GM12878 (cell line): ENCODE data around the gene ISG20L2. TPM values are rescaled to one million over a fixed set of nuclear protein-coding genes. Genes with fewer than 3 reads are reported as not detected.
A peak's percentile ranks its signal among the peaks of the same experiment; 100 is the strongest.

ENCODE experiments used
- HDGF ChIP-seq: fragments of 450-650 bp; IDR thresholded peaks from 2 replicates; pipeline ENCODE4 v1.6.1; 2016; ENCODE audit warnings: antibody characterized with exemption
- KLF5 ChIP-seq: fragments of 450-650 bp; IDR thresholded peaks from 2 replicates; pipeline ENCODE4 v1.6.1; 2014; ENCODE audit warnings: mild to moderate bottlenecking; ENCODE audit not compliant: partially characterized antibody
- NFYB ChIP-seq: IDR thresholded peaks from 2 replicates; pipeline ENCODE4 v1.6.1; 2011; ENCODE audit warnings: low read depth, mild to moderate bottlenecking, low read length, improper control_type of control experiment, moderate library complexity; ENCODE audit not compliant: insufficient read depth
- PAX8 ChIP-seq: fragments of 450-650 bp; IDR thresholded peaks from 2 replicates; pipeline ENCODE4 v1.6.1; 2017; ENCODE audit warnings: mild to moderate bottlenecking, moderate library complexity
- POLR2A ChIP-seq: IDR thresholded peaks from 2 replicates; pipeline ENCODE4 v1.6.1; 2011; ENCODE audit warnings: low read depth, mild to moderate bottlenecking, low read length
- RAD51 ChIP-seq: fragments of 450-650 bp; IDR thresholded peaks from 2 replicates; pipeline ENCODE4 v1.6.1; 2016; ENCODE audit warnings: moderate library complexity, mild to moderate bottlenecking, inconsistent platforms
- ZBTB40 ChIP-seq: fragments of 450-650 bp; IDR thresholded peaks from 2 replicates; pipeline ENCODE4 v1.6.1; 2016; ENCODE audit warnings: mild to moderate bottlenecking, moderate library complexity, borderline replicate concordance
- ZNF384 ChIP-seq: IDR thresholded peaks from 2 replicates; pipeline ENCODE4 v1.6.1; 2012; ENCODE audit warnings: low read depth, mild to moderate bottlenecking, low read length, improper control_type of control experiment, borderline replicate concordance
- ZNF622 ChIP-seq: fragments of 450-650 bp; IDR thresholded peaks from 2 replicates; pipeline ENCODE4 v1.6.1; 2017; ENCODE audit warnings: mild to moderate bottlenecking, inconsistent platforms
- polyA plus RNA-seq, 11 experiments: library from polyadenylated mRNA; depleted of rRNA in 4 of 11; unstranded in 6 of 11; stranded (reverse) in 5 of 11; fragments of >200 nt; fragmentation: Nextera tagmentation in 4 of 11; fragmentation: Illumina TruSeq in 1 of 11; extraction: Ambion mirVana in 4 of 11; extraction: Trizol in 1 of 11; gene quantifications; 1 replicate in 1 of 11; 2 replicates in 10 of 11; pipeline versions ENCODE4 v1.2.1 to v1.2.3, GENCODE V29; 2011 to 2016; ENCODE audit warnings: inconsistent platforms in 2 of 11, missing spikeins in 2 of 11, low read depth in 1 of 11
- total RNA-seq, 4 experiments: library from RNA; depleted of rRNA in 3 of 4; stranded (reverse); fragments of >200 nt in 3 of 4; fragmentation: Illumina TruSeq in 1 of 4; extraction: Trizol in 1 of 4; gene quantifications; 2 replicates each; pipeline versions ENCODE4 v1.2.1 to v1.2.3, GENCODE V29; 2013 to 2021
- TF ChIP-seq, protein P1 (sequence below): fragments of 450-650 bp; IDR thresholded peaks from 2 replicates; pipeline ENCODE4 v1.6.1; 2017; ENCODE audit warnings: low read depth, mild to moderate bottlenecking, moderate library complexity
- TF ChIP-seq, protein P2 (sequence below): fragments of 450-650 bp; IDR thresholded peaks from 2 replicates; pipeline ENCODE4 v1.6.1; 2014; ENCODE audit warnings: mild to moderate bottlenecking
- TF ChIP-seq, protein P3 (sequence below): fragments of 450-650 bp; formaldehyde crosslinking; IDR thresholded peaks from 2 replicates; pipeline ENCODE4 v1.4.0; 2020; ENCODE audit warnings: mild to moderate bottlenecking, moderate library complexity
- TF ChIP-seq, protein P4 (sequence below): fragments of 450-650 bp; IDR thresholded peaks from 2 replicates; pipeline ENCODE4 v1.6.1; 2016; ENCODE audit warnings: mild to moderate bottlenecking

Gene ISG20L2
- total and polyA plus RNA-seq, 10 of the 15 experiments (the other 5 are each of a cell fraction or from before 2014, with no cell fraction given), result 16.4 to 111 (median 48.0) TPM

- TF ChIP-seq, protein P1, sequence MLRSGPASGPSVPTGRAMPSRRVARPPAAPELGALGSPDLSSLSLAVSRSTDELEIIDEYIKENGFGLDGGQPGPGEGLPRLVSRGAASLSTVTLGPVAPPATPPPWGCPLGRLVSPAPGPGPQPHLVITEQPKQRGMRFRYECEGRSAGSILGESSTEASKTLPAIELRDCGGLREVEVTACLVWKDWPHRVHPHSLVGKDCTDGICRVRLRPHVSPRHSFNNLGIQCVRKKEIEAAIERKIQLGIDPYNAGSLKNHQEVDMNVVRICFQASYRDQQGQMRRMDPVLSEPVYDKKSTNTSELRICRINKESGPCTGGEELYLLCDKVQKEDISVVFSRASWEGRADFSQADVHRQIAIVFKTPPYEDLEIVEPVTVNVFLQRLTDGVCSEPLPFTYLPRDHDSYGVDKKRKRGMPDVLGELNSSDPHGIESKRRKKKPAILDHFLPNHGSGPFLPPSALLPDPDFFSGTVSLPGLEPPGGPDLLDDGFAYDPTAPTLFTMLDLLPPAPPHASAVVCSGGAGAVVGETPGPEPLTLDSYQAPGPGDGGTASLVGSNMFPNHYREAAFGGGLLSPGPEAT, result peak; percentile 76
- TF ChIP-seq ZNF384 (no peak), POLR2A (peak; percentile 10; the same call in 1 of the 2 replicates), ZBTB40 (peak; percentile 73; the same call in 1 of the 2 replicates), NFYB (no peak), PAX8 (no peak), RAD51 (peak; percentile 92), KLF5 (no peak), ZNF622 (no peak), HDGF (0 out of 2 replicates have a peak, but pooled peaks have one; percentile 44)
- TF ChIP-seq, protein P2, sequence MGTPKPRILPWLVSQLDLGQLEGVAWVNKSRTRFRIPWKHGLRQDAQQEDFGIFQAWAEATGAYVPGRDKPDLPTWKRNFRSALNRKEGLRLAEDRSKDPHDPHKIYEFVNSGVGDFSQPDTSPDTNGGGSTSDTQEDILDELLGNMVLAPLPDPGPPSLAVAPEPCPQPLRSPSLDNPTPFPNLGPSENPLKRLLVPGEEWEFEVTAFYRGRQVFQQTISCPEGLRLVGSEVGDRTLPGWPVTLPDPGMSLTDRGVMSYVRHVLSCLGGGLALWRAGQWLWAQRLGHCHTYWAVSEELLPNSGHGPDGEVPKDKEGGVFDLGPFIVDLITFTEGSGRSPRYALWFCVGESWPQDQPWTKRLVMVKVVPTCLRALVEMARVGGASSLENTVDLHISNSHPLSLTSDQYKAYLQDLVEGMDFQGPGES, result no peak
- TF ChIP-seq, protein P3, sequence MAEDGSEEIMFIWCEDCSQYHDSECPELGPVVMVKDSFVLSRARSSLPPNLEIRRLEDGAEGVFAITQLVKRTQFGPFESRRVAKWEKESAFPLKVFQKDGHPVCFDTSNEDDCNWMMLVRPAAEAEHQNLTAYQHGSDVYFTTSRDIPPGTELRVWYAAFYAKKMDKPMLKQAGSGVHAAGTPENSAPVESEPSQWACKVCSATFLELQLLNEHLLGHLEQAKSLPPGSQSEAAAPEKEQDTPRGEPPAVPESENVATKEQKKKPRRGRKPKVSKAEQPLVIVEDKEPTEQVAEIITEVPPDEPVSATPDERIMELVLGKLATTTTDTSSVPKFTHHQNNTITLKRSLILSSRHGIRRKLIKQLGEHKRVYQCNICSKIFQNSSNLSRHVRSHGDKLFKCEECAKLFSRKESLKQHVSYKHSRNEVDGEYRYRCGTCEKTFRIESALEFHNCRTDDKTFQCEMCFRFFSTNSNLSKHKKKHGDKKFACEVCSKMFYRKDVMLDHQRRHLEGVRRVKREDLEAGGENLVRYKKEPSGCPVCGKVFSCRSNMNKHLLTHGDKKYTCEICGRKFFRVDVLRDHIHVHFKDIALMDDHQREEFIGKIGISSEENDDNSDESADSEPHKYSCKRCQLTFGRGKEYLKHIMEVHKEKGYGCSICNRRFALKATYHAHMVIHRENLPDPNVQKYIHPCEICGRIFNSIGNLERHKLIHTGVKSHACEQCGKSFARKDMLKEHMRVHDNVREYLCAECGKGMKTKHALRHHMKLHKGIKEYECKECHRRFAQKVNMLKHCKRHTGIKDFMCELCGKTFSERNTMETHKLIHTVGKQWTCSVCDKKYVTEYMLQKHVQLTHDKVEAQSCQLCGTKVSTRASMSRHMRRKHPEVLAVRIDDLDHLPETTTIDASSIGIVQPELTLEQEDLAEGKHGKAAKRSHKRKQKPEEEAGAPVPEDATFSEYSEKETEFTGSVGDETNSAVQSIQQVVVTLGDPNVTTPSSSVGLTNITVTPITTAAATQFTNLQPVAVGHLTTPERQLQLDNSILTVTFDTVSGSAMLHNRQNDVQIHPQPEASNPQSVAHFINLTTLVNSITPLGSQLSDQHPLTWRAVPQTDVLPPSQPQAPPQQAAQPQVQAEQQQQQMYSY (CRISPR knock-in tag), result no peak
- TF ChIP-seq, protein P4, sequence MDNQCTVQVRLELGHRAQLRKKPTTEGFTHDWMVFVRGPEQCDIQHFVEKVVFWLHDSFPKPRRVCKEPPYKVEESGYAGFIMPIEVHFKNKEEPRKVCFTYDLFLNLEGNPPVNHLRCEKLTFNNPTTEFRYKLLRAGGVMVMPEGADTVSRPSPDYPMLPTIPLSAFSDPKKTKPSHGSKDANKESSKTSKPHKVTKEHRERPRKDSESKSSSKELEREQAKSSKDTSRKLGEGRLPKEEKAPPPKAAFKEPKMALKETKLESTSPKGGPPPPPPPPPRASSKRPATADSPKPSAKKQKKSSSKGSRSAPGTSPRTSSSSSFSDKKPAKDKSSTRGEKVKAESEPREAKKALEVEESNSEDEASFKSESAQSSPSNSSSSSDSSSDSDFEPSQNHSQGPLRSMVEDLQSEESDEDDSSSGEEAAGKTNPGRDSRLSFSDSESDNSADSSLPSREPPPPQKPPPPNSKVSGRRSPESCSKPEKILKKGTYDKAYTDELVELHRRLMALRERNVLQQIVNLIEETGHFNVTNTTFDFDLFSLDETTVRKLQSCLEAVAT, result peak; percentile 46; the same call in 1 of the 2 replicates
These were observed 20.3 kb upstream of the ISG20L2 start (continued) for GRCh38 chr1:156748670-156749418.
